ENCODE measurements around the gene DNAJA1. TPM values are rescaled to one million over a fixed set of nuclear protein-coding genes. Genes with fewer than 3 reads are reported as not detected.

Gene DNAJA1
- total and polyA plus RNA-seq, 12 donors = 27.3 to 90.4 (median 54.7) TPM

DNA sequence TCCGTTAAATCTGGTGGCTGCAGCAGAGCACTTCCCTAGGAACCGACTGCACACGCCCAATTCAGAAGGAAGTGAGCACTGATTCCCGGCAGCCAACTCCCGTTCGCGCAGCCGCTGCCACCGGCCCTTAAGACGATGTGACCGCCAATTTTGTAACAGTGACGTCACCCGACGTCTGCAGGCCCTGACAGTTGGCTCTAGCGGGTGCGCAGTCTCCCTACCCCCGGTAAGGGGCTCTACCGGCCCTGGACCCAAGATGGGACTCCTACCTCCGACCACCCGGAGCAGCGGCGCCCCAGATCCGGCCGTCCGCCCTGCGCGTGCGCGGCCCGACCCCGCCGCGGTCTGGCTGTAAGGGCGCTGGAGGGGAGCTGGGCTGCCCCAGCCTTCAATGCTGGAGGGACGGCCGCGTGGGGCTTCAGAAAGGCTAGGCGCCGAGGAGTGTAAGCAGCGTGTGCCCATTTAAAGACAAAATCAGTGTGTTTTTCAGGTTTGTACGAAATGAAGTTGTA, 19.1 kb downstream of the DNAJA1 start:
- Histone ChIP-seq H3K27ac (peak overlapping the region; percentile 89 to 97 (median 94)), H3K36me3 (peaks cover 0 to 65% (median 29%) of the 10 kb centered on the region in 9 donors), H3K4me1 (peaks cover 3 to 45% (median 7%) of the 10 kb centered on the region in 9 donors), H3K9me3 (no peaks in the 10 kb centered on the region), H3K4me3 (peak overlapping the region; percentile 34 to 77 (median 70)), H3K27me3 (no peaks in the 10 kb centered on the region)
- intact Hi-C loops (cut with DNase I) = loop anchor here in 1 of 10 donors (2.0 kb wide), 1 partner anchor 19 kb away; the partner anchor contains the start of gene DNAJA1
- 1 to 2% methylated on average over 41 of the region's 41 CpGs for WGBS, 2 donors
- DNase-seq = peak; percentile 80 to 90
- TF ChIP-seq, protein P1, sequence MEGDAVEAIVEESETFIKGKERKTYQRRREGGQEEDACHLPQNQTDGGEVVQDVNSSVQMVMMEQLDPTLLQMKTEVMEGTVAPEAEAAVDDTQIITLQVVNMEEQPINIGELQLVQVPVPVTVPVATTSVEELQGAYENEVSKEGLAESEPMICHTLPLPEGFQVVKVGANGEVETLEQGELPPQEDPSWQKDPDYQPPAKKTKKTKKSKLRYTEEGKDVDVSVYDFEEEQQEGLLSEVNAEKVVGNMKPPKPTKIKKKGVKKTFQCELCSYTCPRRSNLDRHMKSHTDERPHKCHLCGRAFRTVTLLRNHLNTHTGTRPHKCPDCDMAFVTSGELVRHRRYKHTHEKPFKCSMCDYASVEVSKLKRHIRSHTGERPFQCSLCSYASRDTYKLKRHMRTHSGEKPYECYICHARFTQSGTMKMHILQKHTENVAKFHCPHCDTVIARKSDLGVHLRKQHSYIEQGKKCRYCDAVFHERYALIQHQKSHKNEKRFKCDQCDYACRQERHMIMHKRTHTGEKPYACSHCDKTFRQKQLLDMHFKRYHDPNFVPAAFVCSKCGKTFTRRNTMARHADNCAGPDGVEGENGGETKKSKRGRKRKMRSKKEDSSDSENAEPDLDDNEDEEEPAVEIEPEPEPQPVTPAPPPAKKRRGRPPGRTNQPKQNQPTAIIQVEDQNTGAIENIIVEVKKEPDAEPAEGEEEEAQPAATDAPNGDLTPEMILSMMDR (IDR thresholded peaks at IDR 0.05) = no peak
- ATAC-seq = peak; percentile 94 to 96 (median 95)

DNA sequence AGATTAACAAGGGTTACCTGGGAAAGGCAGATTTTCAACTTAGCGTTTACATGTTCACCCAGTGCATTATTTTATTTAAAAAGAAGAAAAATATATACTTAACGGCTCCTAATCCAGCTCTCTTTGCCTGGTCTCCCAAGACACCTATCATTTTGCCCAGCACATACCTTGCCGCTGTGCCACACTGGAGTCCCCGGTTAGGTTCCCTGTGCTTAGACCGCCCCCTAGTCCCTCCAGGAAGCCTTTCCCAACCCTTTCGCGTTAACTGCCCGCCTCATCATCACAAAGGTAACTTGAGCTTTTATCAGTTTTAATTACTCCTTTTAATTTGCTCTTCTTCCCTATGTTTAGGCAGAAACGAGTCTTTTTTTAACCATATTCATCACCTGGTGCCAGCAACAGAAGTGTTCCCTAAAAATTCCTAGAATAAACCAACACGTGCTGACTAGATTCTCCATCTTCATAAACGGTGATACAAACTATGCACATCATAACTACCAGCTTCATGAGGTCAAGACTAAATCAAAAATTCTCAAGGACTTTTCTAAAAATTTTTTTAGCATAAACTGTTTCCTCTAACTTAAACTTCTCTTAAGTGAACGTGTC, 19.7 kb downstream of the DNAJA1 start:
- TF ChIP-seq, protein P1 (IDR thresholded peaks at IDR 0.05) = peak in 4 of 9 donors; percentile 6 to 40 (median 14)
- Histone ChIP-seq H3K27ac (peak overlapping the region; percentile 89 to 97 (median 94)), H3K27me3 (no peaks in the 10 kb centered on the region), H3K4me1 (peaks cover 3 to 43% (median 7%) of the 10 kb centered on the region in 9 donors), H3K9me3 (no peaks in the 10 kb centered on the region), H3K4me3 (peak overlapping the region; percentile 34 to 77 (median 70)), H3K36me3 (peaks cover 0 to 65% (median 25%) of the 10 kb centered on the region in 9 donors)
- DNase-seq = peak in 1 of 2 donors; percentile 15
- peak; percentile 28 to 54 (median 48) for ATAC-seq
- 43 to 45% methylated on average over 12 of the region's 12 CpGs for WGBS, 2 donors
- intact Hi-C loops (cut with DNase I) = loop anchor here in 1 of 10 donors (2.0 kb wide), 1 partner anchor 20 kb away; the partner anchor contains the start of gene DNAJA1

DNA sequence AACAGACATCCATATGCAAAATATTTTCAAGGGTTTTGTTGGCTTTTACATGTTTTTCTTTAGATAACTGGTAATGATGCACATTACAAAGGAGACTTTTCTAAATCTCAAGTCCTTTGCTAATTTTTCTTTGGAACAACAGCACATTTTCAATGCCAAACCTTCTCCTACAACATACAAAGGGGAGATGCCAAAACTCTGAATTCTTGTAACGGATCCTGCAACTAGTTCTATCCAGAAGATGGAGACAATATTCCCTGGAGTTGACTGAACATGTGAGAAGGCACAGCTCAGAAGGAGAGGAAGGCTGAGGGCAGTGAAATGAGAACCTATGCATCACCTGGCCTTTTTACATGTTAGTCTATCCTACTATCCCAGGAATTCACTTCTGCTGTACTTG, 21.0 kb downstream of the DNAJA1 start:
- H3K36me3 ChIP-seq = peaks cover 0 to 62% (median 20%) of the 10 kb centered on the region in 9 donors
- 57 to 78% methylated on average over 1 of the region's 1 CpG for WGBS, 2 donors
- peaks cover 3 to 34% (median 7%) of the 10 kb centered on the region in 9 donors for H3K4me1 ChIP-seq
- no peaks in the 10 kb centered on the region for H3K27me3 ChIP-seq
- TF ChIP-seq, protein P1 (IDR thresholded peaks at IDR 0.05) = no peak
- H3K27ac ChIP-seq = no peak overlapping the region
- no peak overlapping the region for H3K4me3 ChIP-seq
- ATAC-seq = no peak
- H3K9me3 ChIP-seq = no peaks in the 10 kb centered on the region
- DNase-seq = no peak
- intact Hi-C loops (cut with DNase I) = no loop called here

DNA sequence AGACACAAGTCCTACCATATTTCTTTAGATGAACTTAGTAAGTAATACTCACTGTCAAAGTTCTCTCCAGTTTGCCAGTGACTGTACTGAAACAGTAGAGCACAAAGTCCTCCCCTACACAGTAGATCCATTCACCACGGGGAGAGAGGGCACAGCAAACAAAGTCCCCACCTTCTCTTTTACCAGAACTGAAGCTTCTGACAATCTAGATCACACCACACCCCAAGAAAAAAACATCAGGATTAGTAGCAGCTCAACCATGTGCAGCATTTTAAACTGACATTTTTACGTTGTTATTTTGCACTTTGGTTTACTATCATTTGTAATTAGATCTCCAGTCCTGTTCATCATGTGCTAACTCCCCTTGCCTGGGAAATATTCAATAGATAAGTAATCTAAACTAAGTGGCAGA, 23.0 kb downstream of the DNAJA1 start:
- intact Hi-C loops (cut with DNase I) = no loop called here

More for the DNA sequence above, 23.0 kb downstream of the DNAJA1 start:
- Histone ChIP-seq H3K9me3 (no peaks in the 10 kb centered on the region), H3K36me3 (peaks cover 0 to 78% (median 36%) of the 10 kb centered on the region in 9 donors), H3K27ac (no peak overlapping the region), H3K27me3 (no peaks in the 10 kb centered on the region), H3K4me3 (no peak overlapping the region), H3K4me1 (peaks cover 3 to 20% (median 7%) of the 10 kb centered on the region in 9 donors)
- DNase-seq (no peak), ATAC-seq (no peak)
- 82 to 86% methylated on average over 2 of the region's 2 CpGs for WGBS, 2 donors
- TF ChIP-seq, protein P1 (IDR thresholded peaks at IDR 0.05) = no peak
